Fibroblast of skin of right biceps (primary cell): Measurements from ENCODE around the gene C21orf58.

Source experiments
- DNase-seq: peaks from one replicate; pipeline ENCODE4 v3.0.0-alpha.2; 2013

C21orf58 gene

DNA sequence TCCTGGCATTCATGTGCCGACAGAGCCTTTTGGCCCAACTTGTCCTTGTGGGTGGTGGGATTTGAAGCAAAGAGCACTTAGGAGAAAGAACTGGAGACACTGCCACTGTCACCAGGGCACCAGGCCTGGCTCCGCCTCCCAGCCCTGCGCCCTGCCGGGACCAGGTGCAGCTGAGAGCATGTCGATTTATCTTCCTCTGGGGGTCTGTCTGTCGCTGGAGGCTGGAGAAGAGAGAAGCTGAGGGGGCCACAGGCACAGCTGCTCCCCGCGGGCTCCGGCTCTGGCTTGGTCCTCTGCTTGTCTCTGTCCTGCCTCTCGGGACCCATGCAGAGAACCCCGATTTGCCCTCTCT, 28.5 kb upstream of the C21orf58 start:
- no peak for DNase-seq

DNA sequence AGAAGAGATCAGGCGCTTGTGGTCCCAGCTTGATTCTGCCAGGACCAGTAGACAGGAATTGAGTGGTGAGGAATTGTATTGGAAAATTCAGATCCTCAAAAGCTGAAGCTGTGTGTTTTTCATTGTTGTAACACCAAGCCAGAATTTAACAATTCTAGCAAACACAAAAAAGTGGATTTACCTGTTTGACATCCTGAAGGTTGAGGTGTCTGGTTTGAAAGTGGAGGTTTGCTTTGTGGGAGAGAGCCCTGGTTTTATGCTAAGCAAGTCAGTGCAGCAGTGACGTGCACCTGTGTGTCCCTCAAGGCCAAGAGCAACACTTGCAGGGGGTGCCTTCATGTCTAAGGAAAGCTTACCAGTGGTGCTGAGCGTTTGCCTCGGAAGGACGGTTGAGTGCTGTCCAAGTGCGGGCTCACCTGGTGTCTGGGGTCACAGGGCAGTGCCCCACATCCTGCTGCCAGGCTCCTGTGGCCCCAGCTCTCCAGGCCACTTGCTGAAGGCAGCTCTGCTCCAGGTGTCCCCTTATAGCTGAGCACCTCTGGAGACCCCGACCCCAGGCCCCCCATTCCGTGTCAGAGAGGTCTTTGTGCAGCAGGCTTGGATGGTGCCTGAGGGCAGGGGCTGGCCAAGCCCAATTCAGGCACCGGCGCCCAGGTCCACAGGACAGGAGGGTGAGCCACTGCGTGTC, 27.9 kb upstream of the C21orf58 start:
- no peak for DNase-seq

DNA sequence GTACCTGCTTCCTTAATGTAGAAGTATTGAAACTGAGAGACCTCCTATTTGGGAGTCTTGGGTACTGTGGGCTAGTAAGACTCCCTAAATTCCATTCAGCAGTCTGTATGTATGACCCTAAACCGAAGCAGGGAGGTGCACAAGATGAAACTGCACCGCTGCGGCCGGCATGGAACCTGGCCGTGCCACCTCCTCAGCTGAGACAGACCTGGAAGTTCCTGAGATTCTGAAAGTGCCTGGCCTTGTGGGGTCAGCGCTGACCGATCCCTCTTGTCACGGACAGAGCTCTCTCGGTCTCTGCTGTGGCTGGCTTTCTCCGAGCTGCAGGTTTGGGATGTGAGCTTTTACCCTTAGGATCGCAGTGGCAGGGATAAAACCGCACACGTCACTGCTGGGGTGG, 27.3 kb upstream of the C21orf58 start:
- DNase-seq = no peak

DNA sequence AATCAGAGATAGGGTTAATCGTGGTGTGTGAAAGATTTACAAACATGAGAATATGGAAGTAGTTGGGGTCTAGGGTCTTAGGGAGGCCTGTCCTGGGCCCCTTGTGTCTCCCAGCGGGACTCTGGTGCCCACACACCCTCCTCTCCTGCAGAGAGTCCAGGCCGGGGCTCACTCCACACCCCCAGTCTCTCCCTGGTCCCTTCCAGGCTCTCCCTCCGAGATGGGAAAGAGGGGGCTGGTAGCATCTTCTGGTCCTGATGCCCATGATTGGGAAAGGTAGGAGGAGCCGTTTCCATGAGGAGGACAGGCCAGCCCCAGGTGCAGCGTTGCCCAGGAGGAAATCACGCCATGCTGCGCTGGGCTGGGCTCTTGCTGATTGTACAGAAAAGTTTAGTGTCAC, 26.9 kb upstream of the C21orf58 start:
- no peak for DNase-seq

DNA sequence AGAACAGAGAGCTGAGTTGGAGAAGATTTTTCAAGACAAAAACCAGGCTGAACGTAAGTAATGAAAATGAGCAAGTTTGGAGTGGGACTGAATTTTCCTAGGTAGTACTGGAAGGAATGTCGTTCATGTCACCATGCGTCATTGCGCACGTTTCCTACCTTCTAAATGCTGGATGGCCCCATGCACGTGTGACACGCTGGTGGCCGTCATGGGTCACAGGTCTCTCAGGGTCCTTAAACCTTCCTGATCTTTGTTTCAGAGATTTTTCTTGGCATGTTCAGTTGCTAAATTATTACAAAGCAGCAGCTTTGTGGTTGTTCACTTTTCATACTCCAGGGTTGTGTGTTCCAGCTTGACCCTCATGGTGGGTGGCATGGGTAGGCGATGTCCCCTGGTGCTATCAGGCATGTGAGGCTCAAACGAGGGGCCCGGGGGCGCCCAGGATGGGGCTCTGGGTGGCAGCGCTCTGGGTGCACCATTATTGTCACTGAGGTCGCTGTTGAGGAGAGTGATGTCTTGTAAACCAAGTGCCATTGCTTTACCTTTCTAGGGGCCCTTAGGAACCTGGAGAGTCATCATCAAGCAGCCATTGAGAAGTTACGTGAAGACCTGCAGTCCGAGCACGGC, 25.6 kb upstream of the C21orf58 start:
- DNase-seq = no peak

DNA sequence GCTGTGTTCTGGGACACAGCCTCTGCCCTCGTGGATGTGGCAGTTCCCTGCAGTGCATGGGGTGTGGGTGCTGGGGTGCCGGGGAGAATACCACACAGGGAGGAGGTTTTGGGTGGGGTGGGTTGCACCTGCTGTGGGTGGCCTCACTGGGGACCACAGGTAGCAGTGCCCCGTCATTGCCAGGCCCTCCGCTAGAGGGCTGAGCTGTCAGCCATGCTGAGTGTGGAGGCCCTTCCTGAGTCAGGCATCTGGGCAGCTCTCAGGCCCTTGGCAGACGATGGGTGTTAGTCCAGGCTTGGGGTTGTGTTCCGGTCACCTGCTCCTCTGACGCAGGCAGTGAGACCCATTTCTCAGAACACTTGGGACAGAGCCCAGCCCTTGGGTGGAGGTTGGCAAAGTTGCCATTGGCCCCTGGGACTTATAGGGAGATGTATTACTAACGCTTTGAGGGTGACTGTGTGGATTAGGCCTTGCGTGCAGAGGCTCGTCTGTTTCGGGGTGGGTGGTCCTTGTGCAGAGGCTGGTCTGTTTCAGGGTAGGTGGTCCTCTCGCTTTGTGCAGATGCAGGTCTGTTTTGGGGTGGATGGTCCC, 24.2 kb upstream of the C21orf58 start:
- DNase-seq = no peak

DNA sequence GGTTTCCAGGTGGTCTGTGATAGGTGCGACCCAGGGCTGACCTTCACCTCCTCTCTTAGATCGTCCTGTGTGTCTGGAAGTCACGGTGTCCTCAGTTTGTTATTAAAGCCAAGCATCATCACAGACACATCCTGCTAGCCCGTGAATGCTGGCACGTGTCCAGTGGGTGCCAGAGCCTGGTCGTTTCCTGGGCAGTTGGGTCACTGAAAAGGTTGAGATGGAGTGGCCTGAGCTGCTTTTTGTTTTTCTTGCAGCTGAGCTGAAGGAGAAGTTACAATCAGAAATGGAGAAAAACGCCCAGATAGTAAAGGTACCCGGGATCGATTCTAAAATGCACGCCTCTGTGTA, 23.5 kb upstream of the C21orf58 start:
- no peak for DNase-seq

DNA sequence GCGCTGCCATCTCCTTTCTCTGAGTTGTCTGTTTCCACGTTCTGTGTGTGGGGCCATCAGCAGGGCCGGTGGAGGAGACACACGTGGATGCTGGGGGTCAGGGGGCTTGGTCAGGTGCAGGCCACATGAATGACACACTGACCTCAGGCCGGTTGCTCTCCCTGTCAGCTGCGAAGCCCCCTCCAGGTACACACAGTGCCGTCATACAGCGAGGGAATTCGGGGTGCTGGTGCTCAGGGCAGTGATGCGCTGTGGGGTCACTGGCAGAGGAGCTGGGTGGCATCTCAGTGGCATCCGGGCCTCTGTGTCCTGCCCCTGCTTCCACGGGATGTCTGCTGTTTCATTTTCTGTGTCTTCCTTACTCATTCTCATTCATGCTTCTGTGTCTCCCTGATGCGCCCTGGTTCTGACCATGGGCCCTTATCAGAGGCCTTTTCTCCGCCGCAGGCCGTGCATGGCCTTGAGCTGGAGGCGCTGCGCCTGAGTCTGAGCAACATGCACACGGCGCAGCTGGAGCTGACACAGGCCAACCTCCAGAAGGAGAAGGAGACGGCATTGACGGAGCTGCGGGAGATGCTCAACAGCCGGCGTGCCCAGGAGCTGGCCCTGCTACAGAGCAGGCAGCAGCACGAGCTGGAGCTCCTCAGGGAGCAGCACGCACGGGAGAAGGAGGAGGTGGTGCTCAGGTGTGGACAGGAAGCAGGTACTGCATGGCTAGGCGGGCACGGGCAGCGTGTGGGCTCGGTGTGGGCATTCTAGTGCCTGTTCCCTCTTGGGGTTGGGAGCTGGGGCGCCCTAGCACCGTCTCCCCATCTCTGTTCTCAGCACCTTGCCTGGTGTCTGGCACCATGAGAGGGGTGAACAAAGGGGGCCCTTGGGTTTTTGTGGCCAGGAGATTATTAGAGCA, 22.9 kb upstream of the C21orf58 start:
- no peak for DNase-seq

DNA sequence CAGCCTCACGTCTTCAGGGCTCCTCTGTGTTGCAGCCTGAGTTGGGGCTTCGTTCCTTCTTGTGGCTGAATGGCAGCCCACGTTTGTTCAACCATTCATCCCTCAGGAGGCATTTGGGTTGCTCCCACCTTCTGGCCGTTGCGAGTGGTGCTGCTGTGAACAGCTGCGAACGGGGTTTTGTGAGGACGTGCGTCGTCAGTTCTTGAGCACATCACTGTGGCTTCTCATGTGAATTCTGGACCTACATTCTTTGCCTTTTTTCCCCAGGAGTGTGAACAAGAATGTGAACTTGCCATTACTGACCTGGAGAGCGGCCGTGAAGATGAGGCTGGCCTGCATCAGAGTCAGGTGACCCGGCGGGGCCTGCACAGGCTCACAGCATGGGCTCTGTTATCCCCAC, 22.2 kb upstream of the C21orf58 start:
- DNase-seq = no peak

DNA sequence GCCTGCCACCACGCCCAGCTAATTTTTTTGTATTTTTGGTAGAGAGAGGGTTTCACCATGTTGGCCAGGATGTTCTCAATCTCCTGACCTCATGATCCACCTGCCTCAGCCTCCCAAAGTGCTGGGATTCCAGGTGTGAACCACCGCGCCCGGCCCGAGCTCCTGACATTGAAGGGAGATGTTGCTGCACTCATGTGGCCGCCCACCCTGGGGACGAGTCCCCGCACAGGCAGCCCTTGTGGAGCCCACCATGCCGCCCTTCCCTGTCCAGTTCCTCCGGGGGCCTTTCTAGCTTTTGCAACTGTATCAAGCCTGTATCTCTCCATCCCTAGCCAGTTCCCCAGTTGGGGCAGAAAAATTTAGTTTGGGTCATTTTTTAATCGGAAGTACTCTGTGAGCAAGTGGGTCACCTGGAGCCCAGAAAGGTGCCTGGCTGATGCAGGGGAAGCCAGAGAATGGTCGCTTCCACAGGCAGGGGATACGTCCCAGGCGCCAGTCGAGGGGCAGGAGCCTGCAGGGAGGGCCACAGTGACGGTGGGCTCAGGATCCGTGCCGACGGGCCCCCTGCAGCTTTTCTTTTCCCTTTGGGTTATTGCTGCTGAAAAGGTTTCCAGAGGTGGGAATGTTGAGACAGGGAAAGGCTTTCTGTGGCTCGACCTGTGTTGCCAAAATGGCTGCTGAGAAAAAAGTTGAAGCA, 20.7 kb upstream of the C21orf58 start:
- no peak for DNase-seq

DNA sequence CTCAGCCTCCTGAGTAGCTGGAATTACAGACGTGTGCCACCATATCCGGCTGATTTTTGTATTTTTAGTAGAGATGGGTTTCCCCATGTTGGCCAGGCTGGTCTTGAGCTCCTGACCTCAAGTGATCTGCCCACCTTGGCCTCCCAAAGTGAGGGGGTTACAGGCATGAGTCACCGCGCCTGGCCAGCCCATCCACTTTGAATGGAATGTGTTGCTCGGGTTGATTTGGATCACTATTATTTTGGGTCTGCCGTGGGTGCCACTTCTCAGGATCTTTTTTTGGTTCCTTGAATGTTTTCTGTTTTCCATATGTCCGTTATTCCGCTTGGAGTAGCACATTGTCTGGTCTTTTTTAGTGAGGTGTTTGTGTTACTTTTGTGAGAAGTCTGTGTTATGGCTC, 17.3 kb upstream of the C21orf58 start:
- no peak for DNase-seq

DNA sequence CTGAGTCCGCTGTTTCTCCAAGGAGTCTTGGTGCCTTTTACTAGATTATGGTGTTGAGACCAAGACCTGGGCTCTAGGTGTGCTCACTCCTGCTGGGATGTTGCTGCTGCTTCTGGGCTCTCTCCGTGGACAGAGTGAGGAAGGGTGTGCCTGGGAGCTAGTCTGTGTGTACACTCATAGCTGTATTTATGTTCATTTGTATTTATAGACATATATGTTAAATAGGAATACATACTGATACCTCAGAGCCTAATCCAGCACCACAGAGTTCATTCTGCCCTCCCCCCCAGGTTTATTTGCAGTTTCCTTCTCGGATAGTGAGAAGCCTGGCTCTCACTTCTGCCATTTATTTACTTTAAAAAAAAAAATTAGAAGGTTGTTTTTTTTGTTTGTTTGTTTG, 12.9 kb upstream of the C21orf58 start:
- no peak for DNase-seq

DNA sequence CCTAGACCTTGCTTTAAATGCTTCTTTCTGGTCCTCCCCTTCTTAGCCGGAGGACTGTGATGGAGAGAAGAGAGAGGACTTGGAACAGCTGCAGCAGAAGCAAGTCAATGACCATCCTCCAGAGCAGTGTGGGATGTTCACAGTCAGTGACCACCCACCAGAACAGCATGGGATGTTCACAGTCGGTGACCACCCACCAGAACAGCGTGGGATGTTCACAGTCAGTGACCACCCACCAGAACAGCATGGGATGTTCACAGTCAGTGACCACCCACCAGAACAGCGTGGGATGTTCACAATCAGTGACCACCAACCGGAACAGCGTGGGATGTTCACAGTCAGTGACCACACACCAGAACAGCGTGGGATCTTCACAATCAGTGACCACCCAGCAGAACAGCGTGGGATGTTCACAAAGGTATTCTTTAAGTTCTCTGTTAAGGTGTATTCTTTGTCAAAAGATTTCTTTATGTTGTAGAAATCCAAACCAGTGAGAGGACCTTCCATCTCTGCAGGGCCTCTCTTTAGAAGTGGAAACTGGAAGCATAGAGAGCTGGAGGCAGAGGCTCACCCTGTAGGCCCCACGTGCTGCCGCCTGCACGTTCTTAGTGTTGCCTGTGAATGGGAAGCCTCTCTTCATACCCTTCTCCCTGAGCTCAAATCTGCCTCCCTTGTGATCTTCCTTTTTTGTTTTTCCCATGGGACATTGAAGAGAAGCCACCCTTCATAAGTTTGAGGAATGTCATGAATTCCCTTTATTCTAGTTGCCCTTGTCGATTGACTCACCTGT, 10.9 kb upstream of the C21orf58 start:
- DNase-seq = no peak

DNA sequence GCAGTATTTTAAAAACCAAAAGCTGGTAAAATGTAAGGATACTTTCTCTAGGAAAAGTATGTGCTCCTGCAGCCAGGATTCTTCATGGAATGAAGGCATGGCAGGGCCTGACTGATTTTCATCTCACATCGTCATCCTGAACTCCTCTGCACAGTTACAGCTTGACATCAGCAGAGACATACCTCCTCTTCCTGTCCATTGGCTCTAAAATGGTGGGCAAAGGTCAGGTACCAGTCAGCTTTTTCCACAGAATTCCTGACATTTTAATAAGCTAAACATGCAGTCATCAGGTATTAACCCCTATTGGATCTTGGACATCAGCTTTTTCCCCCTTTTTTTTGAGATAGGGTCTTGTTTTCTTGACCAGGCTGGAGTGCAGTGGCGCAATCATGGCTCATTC, 6.1 kb upstream of the C21orf58 start:
- DNase-seq = no peak

DNA sequence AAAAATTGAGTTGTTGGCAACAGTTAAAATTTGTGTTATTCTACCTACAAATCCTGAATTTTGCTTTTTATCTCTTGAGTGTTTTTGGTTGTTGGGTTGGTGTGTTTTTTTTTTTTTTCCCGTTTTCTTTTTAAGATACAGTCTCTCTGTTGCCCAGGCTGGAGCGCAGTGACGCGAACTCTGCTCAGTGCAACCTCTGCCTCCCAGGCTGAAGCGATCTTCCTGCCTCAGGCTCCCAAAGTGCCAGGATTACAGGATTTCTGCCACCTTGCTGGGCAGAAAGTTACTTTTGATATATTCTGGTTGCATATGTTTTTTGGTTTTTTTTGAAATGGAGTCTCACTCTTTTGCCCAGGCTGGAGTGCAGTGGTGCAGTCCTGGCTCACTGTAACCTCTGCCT, 4.5 kb upstream of the C21orf58 start:
- DNase-seq = no peak

DNA sequence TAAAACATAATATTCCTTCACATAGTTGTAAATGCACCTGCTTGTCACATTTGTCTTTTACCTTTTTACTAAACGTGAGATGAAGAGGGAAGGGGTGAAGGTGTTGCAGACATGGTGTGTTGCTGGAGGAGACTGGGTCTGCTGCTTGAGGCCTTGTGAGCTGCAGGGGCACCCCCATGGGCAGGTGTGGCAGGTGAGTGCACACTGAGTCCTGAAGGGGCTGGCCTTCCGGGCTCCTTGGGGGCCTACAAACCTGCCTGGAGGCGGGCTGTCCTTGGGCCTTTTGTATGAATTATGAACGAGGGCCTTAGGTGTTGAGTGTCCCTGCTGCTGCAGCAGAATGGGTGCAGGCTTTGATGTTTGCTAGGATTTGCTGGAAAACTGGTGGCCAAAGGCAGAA, 4.0 kb upstream of the C21orf58 start:
- DNase-seq = no peak

DNA sequence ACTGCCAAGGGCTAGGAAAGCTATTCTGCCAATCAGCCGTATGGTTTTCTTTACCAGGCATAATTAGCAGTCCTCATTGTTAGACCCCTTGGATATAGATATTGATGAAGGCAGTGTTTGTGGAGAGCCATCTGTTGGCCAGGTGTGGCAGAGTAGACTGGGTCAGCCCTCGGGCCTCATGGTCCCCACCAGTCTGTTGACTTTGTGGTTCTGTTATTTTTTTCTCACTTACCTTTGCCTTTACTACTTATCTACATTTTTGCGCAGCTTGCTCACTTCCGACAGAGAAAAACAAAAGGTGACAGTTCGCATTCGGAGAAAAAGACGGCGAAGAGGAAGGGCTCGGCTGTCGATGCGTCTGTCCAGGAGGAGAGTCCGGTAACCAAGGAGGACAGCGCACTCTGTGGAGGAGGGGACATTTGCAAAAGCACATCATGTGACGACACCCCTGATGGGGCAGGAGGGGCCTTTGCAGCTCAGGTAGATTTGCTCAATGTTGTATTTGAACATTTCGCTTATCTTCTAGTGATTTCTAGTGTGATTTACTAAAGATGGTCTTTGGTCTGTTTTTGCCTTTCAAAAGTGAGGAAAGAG, 2.5 kb upstream of the C21orf58 start:
- DNase-seq = no peak

DNA sequence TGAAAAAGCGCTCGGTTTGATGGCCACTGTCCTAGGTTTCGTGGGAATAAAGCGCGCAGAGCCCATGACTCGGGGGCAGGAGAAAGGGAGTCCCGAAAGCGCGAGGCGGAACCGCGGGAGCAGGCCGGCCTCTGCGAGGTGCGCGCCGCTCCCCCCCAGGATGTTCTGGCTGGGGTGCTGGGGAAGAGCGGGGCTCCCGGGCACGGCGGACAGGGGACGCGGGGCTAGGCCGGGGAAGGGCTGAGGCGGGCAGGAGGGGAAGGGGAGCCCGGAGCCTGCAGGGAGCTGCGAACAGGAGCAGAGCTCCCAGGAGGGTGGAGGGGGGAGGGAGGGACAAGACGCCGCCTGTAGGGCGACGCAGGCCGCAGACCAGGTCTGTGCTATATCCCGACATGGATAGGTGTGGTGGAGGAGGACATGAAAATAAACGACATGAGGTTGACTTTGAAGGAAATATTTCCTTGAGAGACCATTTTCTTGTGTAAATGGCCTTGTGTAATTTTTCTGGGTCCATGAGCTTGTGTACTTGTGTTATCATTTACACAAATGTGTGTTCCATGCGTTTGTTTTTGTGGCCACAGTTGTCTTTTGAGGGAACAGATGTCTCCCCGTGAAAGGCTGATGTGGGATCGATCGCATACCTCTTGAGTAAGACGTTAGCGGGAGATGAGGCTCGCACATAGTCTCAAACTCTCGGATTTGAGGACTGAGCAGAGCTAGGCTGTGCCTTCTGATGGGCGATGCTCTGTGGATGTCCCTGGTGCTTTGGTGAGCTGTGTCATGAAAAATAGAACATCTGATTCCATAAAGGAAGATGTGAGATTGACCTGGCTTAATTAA, 1.6 kb upstream of the C21orf58 start:
- peak; percentile 61 for DNase-seq

DNA sequence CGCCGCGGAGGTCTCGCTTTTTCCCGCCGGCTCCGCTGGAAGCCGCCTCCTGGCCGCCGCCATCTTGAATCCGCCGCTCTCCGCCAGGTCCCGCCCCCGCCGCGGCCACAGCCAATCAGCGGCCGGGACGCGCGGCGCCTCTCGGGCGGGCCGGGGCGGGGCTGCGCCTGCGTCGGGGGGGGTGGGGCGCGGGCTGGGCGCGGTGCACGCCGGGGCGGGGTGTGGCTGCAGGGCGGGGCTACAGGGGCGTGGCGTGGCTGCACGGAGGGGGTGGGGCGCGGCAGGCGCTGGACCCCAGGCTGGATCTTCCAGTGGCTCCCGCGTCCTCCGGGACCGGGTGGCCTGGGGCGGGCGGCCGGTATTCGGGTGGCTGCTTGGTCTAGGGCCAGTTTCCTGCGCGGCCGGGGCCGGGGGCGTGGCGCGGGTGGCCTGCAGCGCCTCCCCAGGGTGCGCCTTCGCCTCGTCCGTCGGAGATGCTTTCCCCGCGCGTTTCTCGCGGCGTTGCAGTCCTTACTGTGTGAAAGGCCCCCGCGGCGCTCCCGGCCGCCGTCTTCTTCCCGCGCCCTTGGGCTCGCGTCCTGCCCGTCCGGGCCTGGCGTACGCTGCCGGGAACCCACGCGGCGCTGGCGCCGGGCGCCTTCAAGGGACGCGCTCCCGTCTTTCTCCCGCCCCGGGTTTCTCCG, 861 bp upstream of the C21orf58 start:
- DNase-seq = peak; percentile 88

DNA sequence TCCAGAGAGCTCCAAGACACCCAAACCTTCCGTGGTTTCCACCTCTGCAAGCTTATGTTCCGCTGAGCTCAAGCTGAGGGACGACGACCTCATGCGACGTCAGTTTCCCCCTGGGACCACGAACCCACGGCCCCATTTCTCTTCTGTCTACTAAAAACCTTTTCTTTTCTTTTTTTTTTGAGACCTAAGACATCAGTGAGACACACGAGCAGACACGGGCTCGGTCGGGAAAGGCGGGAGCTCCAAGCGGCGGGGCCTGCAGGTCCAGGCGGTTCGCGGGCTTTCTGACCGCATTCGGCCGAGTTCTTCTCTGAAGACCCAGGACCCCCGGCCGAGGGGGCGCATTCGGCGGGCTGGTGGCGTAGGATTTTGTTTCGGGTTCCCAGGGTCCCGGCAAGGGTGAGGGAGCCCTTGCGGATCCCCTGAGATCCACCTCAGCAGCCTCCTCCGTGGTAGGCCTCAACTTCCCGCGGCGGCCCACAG, 402 bp downstream of the C21orf58 start:
- DNase-seq = no peak
